ENCODE measurements around the gene HORMAD2. TPM values are rescaled to one million over a fixed set of nuclear protein-coding genes. Genes with fewer than 3 reads are reported as not detected.

Gene HORMAD2
- total RNA-seq, 1 donor from 2014 or later = not detected

DNA sequence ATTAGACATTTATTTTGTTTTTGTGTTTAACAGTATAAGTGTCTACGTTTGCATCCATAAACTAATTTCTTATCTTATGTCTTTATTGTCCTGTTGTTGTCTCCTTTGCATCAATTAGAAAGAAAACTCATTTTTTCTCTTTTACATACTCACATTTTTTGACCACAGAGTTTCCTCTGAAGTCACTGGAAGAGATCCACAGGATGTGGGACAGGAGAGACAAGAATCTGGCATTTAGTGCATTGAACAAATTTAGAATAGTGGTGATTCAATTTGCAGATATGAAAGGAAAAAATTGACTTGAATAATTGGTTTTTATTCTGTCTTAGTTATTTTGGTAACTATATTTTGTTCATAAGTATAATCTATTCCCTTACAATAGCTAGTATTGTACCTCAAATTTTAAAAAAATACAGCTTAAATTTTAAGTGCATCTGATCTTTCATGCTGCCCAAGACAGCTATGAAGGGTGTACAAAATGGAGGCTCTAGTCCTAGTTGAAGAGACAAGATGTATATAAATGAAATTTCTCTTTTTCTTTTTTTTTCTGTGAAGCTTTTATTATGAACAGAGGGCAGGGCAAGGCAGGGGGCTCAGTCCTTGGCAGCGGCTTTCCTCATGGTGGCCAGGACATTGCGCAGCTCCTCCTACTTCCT, 24.4 kb downstream of the HORMAD2 start:
- Histone ChIP-seq H3K27me3 (no peaks in the 10 kb centered on the region), H3K4me3 (no peak overlapping the region), H3K36me3 (no peaks in the 10 kb centered on the region), H3K9me3 (no peaks in the 10 kb centered on the region), H3K27ac (no peak overlapping the region), H3K4me1 (no peaks in the 10 kb centered on the region)
- DNase-seq (no peak), ATAC-seq (no peak)
- intact Hi-C loops (cut with DNase I) = loop anchor here (10.0 kb wide), 1 partner anchor 290 kb away; the partner anchor contains the start of gene SEC14L2
- TF ChIP-seq, protein P1, sequence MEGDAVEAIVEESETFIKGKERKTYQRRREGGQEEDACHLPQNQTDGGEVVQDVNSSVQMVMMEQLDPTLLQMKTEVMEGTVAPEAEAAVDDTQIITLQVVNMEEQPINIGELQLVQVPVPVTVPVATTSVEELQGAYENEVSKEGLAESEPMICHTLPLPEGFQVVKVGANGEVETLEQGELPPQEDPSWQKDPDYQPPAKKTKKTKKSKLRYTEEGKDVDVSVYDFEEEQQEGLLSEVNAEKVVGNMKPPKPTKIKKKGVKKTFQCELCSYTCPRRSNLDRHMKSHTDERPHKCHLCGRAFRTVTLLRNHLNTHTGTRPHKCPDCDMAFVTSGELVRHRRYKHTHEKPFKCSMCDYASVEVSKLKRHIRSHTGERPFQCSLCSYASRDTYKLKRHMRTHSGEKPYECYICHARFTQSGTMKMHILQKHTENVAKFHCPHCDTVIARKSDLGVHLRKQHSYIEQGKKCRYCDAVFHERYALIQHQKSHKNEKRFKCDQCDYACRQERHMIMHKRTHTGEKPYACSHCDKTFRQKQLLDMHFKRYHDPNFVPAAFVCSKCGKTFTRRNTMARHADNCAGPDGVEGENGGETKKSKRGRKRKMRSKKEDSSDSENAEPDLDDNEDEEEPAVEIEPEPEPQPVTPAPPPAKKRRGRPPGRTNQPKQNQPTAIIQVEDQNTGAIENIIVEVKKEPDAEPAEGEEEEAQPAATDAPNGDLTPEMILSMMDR (IDR thresholded peaks at IDR 0.05) = no peak

DNA sequence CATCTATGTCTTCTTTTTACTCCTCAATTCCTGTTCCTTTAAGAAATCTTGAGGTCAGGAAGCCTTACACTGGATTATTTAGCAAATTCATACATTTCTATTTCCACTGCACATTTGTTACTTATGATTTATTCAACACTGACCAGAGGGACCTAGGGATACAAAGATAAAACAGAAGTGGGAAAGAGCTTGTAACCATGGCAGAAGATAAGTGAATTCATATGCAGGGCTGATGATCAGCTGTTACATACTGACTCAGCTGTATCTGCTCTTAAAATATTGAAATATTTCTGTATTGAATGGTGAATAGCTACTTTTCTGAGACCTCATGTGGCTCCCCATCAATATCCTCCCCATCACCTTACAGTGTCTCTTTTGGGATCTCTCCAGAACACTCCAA, 25.2 kb downstream of the HORMAD2 start:
- Histone ChIP-seq H3K4me1 (no peaks in the 10 kb centered on the region), H3K27me3 (no peaks in the 10 kb centered on the region), H3K36me3 (no peaks in the 10 kb centered on the region), H3K9me3 (no peaks in the 10 kb centered on the region), H3K27ac (no peak overlapping the region), H3K4me3 (no peak overlapping the region)
- TF ChIP-seq, protein P1 (IDR thresholded peaks at IDR 0.05) = no peak
- intact Hi-C loops (cut with DNase I) = loop anchor here (10.0 kb wide), 1 partner anchor 289 kb away; the partner anchor contains the start of gene SEC14L2
- ATAC-seq = no peak
- DNase-seq = no peak

DNA sequence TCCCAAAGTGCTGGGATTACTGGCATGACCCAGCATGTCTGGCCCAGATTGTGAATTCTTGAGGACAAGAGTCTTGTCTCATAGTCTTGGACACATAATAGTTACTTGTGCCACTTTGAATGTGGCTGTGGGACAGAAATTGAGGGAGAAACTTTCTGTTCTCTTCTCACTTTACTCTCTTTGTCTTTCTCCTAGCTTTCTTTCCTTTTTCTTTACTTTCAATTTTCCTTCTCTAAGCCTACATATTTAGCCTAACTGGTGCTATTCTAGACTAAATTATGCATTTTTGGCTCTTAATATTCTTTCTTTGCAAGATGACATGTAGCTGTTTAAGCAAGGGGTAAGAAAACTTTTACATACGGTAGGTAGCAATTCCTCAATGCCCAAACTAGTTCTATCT, 33.2 kb downstream of the HORMAD2 start:
- H3K9me3 ChIP-seq = no peaks in the 10 kb centered on the region
- H3K27ac ChIP-seq = no peak overlapping the region
- no peak overlapping the region for H3K4me3 ChIP-seq
- ATAC-seq (no peak), DNase-seq (no peak)
- intact Hi-C loops (cut with DNase I) = no loop called here
- no peaks in the 10 kb centered on the region for H3K4me1 ChIP-seq
- no peaks in the 10 kb centered on the region for H3K36me3 ChIP-seq
- TF ChIP-seq, protein P1 (IDR thresholded peaks at IDR 0.05) = no peak
- H3K27me3 ChIP-seq = no peaks in the 10 kb centered on the region

DNA sequence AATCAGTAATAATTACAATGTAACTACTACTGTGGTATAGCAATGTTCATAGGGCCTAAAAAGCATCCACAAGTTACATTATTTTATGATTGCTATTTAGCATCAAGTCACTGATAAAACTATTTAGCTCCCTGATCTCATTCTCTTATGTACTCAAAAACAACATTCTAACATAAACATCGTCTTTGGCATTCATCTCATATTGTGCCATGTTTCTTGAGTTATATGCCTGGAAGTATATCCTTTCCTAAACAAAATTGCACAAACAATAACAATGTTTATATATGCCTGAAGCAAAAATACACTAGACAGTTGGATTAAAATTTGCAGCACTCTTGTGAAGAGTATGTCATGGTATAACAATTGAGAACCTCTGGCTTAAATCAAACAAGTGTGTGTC, 34.1 kb downstream of the HORMAD2 start:
- TF ChIP-seq, protein P1 (IDR thresholded peaks at IDR 0.05) = no peak
- no peak overlapping the region for H3K4me3 ChIP-seq
- DNase-seq (no peak), ATAC-seq (no peak)
- intact Hi-C loops (cut with DNase I) = no loop called here
- H3K27ac ChIP-seq = no peak overlapping the region
- no peaks in the 10 kb centered on the region for H3K4me1 ChIP-seq
- H3K36me3 ChIP-seq = no peaks in the 10 kb centered on the region
- H3K27me3 ChIP-seq = no peaks in the 10 kb centered on the region
- H3K9me3 ChIP-seq = no peaks in the 10 kb centered on the region

DNA sequence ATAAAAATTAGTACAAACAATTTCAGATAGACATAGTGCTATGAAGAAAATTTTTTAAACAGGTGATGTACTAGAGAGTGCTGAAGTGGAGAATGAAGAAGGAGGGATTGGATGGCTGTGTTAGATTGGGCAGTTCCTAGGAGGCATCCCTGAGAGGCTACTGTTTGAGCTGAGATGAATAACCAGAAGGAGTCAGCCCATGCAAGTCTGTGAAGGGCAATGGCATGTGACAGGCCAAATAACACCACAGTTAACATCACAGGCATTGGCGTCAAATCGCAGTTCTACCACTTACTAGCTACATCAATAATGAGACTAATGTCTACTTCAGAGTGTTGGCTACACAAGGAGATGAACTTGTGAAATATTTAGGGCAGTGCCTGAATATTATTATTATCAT, 35.4 kb downstream of the HORMAD2 start:
- no peak for ATAC-seq
- H3K36me3 ChIP-seq = no peaks in the 10 kb centered on the region
- DNase-seq = no peak
- intact Hi-C loops (cut with DNase I) = no loop called here
- H3K27me3 ChIP-seq = no peaks in the 10 kb centered on the region
- no peak overlapping the region for H3K4me3 ChIP-seq
- H3K9me3 ChIP-seq = no peaks in the 10 kb centered on the region
- H3K4me1 ChIP-seq = no peaks in the 10 kb centered on the region
- TF ChIP-seq, protein P1 (IDR thresholded peaks at IDR 0.05) = no peak
- H3K27ac ChIP-seq = no peak overlapping the region

Data from upper lobe of right lung (tissue), 1 donor.